Endothelial cell of umbilical vein (primary cell): ENCODE measurements around the gene ADCY5. TPM values are rescaled to one million over a fixed set of nuclear protein-coding genes. Genes with fewer than 3 reads are reported as not detected.

Source experiments
- BruUV-seq: library from RNA; stranded (reverse); fragments of 400-500 nt; replicated peaks from 2 replicates; lab custom pipeline; 2021; lab: Mats Ljungman, UMichigan
- CTCF ChIA-PET: fragments of 300-600, 350-600 bp; sonication (Branson Sonifier 250); formaldehyde crosslinking; loops from one replicate; lab custom pipeline; 2021; ENCODE audit warnings: antibody characterized with exemption, inconsistent platforms; lab: Charles Lee
- POLR2A ChIA-PET: fragments of 300-600, 350-600 bp; sonication (Branson Sonifier 250); formaldehyde crosslinking; loops from one replicate; lab custom pipeline; 2021; ENCODE audit warnings: antibody characterized with exemption, inconsistent platforms; lab: Charles Lee
- DNase-seq: peaks from one replicate; pipeline ENCODE4 v3.0.0-alpha.2; 2011; ENCODE audit warnings: low read depth, low spot score
- FAIRE-seq: peaks from 2 replicates; lab custom pipeline; 2011; peaks lifted over from hg19 to GRCh38; lab: Jason Lieb, UNC
- H2AFZ ChIP-seq: 2 replicates; pipeline ENCODE4 v1.6.0; 2012; ENCODE audit warnings: low read depth, low read length, control low read depth, inconsistent platforms
- H3K27ac ChIP-seq: 2 replicates; pipeline ENCODE4 v1.5.1; 2011; ENCODE audit warnings: low read depth, mild to moderate bottlenecking, control low read depth, low read length, moderate library complexity; ENCODE audit not compliant: insufficient read depth
- H3K27me3 ChIP-seq, 2 experiments: 2 replicates each; pipeline versions ENCODE4 v1.6.0 to v1.6.1; 2011; ENCODE audit warnings: low read length in 2 of 2, mixed read lengths in 1 of 2; ENCODE audit not compliant: control insufficient read depth in 2 of 2, insufficient read depth in 2 of 2
- H3K36me3 ChIP-seq, 2 experiments: 2 replicates in 1 of 2; 3 replicates in 1 of 2; pipeline ENCODE4 v1.5.1; 2011; ENCODE audit warnings: low read length in 2 of 2, mild to moderate bottlenecking in 1 of 2, moderate library complexity in 1 of 2; ENCODE audit not compliant: control insufficient read depth in 2 of 2, insufficient read depth in 2 of 2; ENCODE audit errors: extremely low read depth in 1 of 2
- H3K4me1 ChIP-seq: 3 replicates; pipeline ENCODE4 v1.5.1; 2011; ENCODE audit warnings: mild to moderate bottlenecking, low read length; ENCODE audit not compliant: control insufficient read depth, insufficient read depth; ENCODE audit errors: extremely low read depth
- H3K4me2 ChIP-seq: 2 replicates; pipeline ENCODE4 v1.6.1; 2011; ENCODE audit warnings: low read length, control low read depth, mixed read lengths; ENCODE audit not compliant: insufficient read depth
- H3K4me3 ChIP-seq, 3 experiments: fragments of 200-600 bp in 1 of 3; sonication (generic), shearing (Covaris generic) in 1 of 3; replicated peaks in 1 of 3; 2 replicates each; pipeline ENCODE4 v1.5.1; 2011 to 2016; ENCODE audit warnings: control low read depth in 3 of 3, low read length in 3 of 3, mild to moderate bottlenecking in 2 of 3, inconsistent platforms in 1 of 3, low read depth in 1 of 3, moderate library complexity in 1 of 3; ENCODE audit not compliant: insufficient read depth in 1 of 3
- H3K79me2 ChIP-seq: 2 replicates; pipeline ENCODE4 v1.6.0; 2012; ENCODE audit warnings: low read length, inconsistent platforms; ENCODE audit not compliant: control insufficient read depth, insufficient read depth
- H3K9ac ChIP-seq: replicated peaks from 2 replicates; pipeline ENCODE3; 2011; ENCODE audit warnings: low read length, control low read depth; ENCODE audit not compliant: insufficient read depth; ENCODE audit errors: extremely low read depth
- H3K9me1 ChIP-seq: replicated peaks from 3 replicates; pipeline ENCODE4 v1.6.0; 2011; ENCODE audit warnings: mild to moderate bottlenecking, low read length; ENCODE audit not compliant: control insufficient read depth, insufficient read depth; ENCODE audit errors: extremely low read depth
- H3K9me3 ChIP-seq: replicated peaks from 2 replicates; pipeline ENCODE4 v1.5.1; 2012; ENCODE audit warnings: low read length, inconsistent platforms; ENCODE audit not compliant: control insufficient read depth, insufficient read depth
- H4K20me1 ChIP-seq: replicated peaks from 2 replicates; pipeline ENCODE3; 2011; ENCODE audit warnings: mild to moderate bottlenecking, low read length; ENCODE audit not compliant: control insufficient read depth, insufficient read depth; ENCODE audit errors: extremely low read depth
- EZH2 ChIP-seq: IDR thresholded peaks from 2 replicates; pipeline ENCODE4 v1.6.1; 2012; ENCODE audit warnings: borderline replicate concordance, low read depth, mild to moderate bottlenecking, moderate library complexity, low read length, inconsistent platforms; ENCODE audit not compliant: severe bottlenecking
- FOS ChIP-seq: IDR thresholded peaks from 2 replicates; pipeline ENCODE4 v1.6.1; 2011; ENCODE audit warnings: mild to moderate bottlenecking, low read length, moderate library complexity, borderline replicate concordance; ENCODE audit not compliant: insufficient read depth
- GATA2 ChIP-seq: IDR thresholded peaks from 2 replicates; pipeline ENCODE4 v1.7.0; 2011; ENCODE audit warnings: low read depth, mild to moderate bottlenecking, moderate library complexity, mixed read lengths, low read length; ENCODE audit not compliant: insufficient read length, insufficient read depth
- JUN ChIP-seq: IDR thresholded peaks from 2 replicates; pipeline ENCODE4 v1.6.1; 2011; ENCODE audit warnings: borderline replicate concordance, low read depth; ENCODE audit not compliant: insufficient read length, insufficient read depth
- MYC ChIP-seq: IDR thresholded peaks from one replicate; pipeline ENCODE4 v1.6.1; 2011; ENCODE audit warnings: mild to moderate bottlenecking, low read depth, low read length
- POLR2A ChIP-seq: IDR thresholded peaks from 2 replicates; pipeline ENCODE4 v1.6.1; 2012; ENCODE audit warnings: low read depth, mild to moderate bottlenecking, control low read depth, low read length
- POLR2AphosphoS5 ChIP-seq: IDR thresholded peaks from 2 replicates; pipeline ENCODE4 v1.6.1; 2012; ENCODE audit warnings: low read depth, mild to moderate bottlenecking, control low read depth, low read length, moderate library complexity; ENCODE audit not compliant: insufficient read depth
- dilution Hi-C: fragments of 300-500 bp; cut with MboI; formaldehyde crosslinking; loops from one replicate; pipeline ENCODE4 v1.15.0; 2019; ENCODE audit warnings: low sequenced_read_pairs; ENCODE audit not compliant: extremely low pct_ligation_motif_present
- intact Hi-C: fragments of 100-400 bp; cut with micrococcal nuclease; formaldehyde crosslinking; loops from one replicate; pipeline ENCODE4 v1.10.0; 2022
- polyA plus RNA-seq, 4 experiments: library from polyadenylated mRNA; depleted of rRNA in 3 of 4; stranded (reverse) in 3 of 4; unstranded in 1 of 4; fragments of >200 nt; gene quantifications; 2 replicates each; pipeline versions ENCODE4 v1.2.1 to v1.2.3, GENCODE V29; 2011 to 2012; ENCODE audit warnings: missing spikeins in 1 of 4
- total RNA-seq: library from RNA; stranded (reverse); gene quantifications from 2 replicates; pipeline ENCODE4 v1.2.3, GENCODE V29; 2021
- TF ChIP-seq, protein P1 (sequence below), 2 donors: IDR thresholded peaks; 1 replicate in 1 of 2; 2 replicates in 1 of 2; pipeline ENCODE4 v1.5.1; 2011; ENCODE audit warnings: low read length in 2 of 2, mild to moderate bottlenecking in 2 of 2, moderate library complexity in 2 of 2, control low read depth in 1 of 2, inconsistent platforms in 1 of 2, low read depth in 1 of 2; ENCODE audit not compliant: insufficient read depth in 1 of 2; ENCODE audit errors: extremely low read depth in 1 of 2
- TF ChIP-seq, protein P2 (sequence below): IDR thresholded peaks from 2 replicates; pipeline ENCODE4 v1.6.1; 2011; ENCODE audit not compliant: insufficient read depth, insufficient read length

Gene ADCY5
- total and polyA plus RNA-seq, 2 donors (not counting 3 experiments of a cell fraction or from before 2014, with no cell fraction given) = 0.01 TPM; not detected in 1

DNA sequence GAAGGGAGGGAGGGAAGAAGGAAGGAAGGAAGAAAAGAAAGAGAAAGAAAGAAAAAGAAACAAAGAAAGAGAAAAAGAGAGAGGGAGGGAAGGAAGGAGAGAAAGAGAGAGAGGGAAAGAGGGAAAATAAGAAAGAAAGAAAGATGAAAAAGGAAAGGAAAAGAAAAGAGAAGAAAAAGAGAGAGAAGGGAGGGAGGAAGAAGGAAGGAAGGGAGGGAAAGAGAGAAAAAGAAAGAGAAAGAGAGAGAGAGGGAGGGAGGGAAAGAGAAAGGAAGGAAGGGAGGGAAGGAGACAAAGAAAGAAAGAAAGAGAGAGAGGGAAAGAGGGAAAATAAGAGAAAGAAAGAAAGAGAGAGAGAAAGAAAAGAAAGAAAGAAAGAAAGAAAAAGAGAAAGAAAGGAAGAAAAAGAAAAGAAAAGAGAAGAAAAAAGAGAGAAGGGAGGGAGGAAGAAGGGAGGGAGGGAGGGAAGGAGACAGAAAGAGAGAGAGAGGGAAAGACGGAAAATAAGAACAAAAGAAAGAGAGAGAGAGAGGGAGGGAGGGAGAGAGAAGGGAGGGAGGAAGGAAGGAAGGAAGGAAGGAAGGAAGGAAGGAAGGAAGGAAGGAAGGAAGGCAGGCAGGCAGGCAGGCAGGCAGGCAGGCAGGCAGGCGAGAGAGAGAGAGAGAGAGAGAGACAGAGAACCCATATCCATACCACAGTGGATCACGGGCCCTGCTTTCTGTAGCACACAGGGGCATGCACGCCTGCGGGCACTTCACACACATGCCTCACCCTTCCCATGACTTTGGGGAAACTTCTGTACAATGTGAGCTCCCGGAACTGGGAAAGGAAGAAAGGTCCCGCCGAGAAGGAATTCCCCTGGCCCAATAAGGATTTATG is 52.5 kb downstream of the ADCY5 start:
- Histone ChIP-seq H3K36me3 (no peaks in the 10 kb centered on the region), H4K20me1 (no peaks in the 10 kb centered on the region), H3K27me3 (peaks cover 16 to 18% of the 10 kb centered on the region in 2 experiments), H3K27ac (no peak overlapping the region), H3K4me2 (no peak overlapping the region), H3K9ac (no peak overlapping the region), H2AFZ (no peak overlapping the region), H3K4me3 (no peak overlapping the region), H3K9me1 (no peaks in the 10 kb centered on the region), H3K4me1 (no peaks in the 10 kb centered on the region), H3K79me2 (no peaks in the 10 kb centered on the region), H3K9me3 (no peaks in the 10 kb centered on the region)
- TF ChIP-seq EZH2 (no peak), GATA2 (no peak), POLR2A (no peak), JUN (no peak), POLR2AphosphoS5 (no peak), MYC (no peak), FOS (no peak)
- TF ChIP-seq, protein P1, sequence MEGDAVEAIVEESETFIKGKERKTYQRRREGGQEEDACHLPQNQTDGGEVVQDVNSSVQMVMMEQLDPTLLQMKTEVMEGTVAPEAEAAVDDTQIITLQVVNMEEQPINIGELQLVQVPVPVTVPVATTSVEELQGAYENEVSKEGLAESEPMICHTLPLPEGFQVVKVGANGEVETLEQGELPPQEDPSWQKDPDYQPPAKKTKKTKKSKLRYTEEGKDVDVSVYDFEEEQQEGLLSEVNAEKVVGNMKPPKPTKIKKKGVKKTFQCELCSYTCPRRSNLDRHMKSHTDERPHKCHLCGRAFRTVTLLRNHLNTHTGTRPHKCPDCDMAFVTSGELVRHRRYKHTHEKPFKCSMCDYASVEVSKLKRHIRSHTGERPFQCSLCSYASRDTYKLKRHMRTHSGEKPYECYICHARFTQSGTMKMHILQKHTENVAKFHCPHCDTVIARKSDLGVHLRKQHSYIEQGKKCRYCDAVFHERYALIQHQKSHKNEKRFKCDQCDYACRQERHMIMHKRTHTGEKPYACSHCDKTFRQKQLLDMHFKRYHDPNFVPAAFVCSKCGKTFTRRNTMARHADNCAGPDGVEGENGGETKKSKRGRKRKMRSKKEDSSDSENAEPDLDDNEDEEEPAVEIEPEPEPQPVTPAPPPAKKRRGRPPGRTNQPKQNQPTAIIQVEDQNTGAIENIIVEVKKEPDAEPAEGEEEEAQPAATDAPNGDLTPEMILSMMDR (IDR thresholded peaks at IDR 0.05; ENCODE audit: extremely low read depth in 1 of 2, insufficient read depth in 1 of 2, low read depth in 1 of 2, low read length in 2 of 2) = no peak
- TF ChIP-seq, protein P2, sequence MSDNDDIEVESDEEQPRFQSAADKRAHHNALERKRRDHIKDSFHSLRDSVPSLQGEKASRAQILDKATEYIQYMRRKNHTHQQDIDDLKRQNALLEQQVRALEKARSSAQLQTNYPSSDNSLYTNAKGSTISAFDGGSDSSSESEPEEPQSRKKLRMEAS = no peak
- dilution Hi-C loops (no loop called here), intact Hi-C loops (no loop called here)
- no peak for DNase-seq
- CTCF ChIA-PET = interaction anchor here (1.2 kb wide), 1 partner anchor 31 kb away, joined by 5 read pairs; no protein-coding TSS in a partner anchor
- POLR2A ChIA-PET = no interaction called here
- BruUV-seq = no TSS peak
- FAIRE-seq = no peak
